Bronchial epithelial cell (primary cell): ENCODE data around the gene CORO7. TPM values are rescaled to one million over a fixed set of nuclear protein-coding genes. Genes with fewer than 3 reads are reported as not detected.
A peak's percentile ranks its signal among the peaks of the same experiment; 100 is the strongest.

Experiments
- DNase-seq: peaks from one replicate; pipeline ENCODE4 v3.0.0-alpha.2; 2010; ENCODE audit warnings: low read depth
- FAIRE-seq: peaks from 2 replicates; lab custom pipeline; 2011; peaks lifted over from hg19 to GRCh38; lab: Jason Lieb, UNC
- H3K27me3 ChIP-seq: 2 replicates; pipeline ENCODE4 v1.5.1; 2011; ENCODE audit warnings: low read length; ENCODE audit not compliant: control insufficient read depth, insufficient read depth
- H3K36me3 ChIP-seq: 2 replicates; pipeline ENCODE4 v1.5.1; 2011; ENCODE audit warnings: low read length; ENCODE audit not compliant: control insufficient read depth, insufficient read depth
- H3K4me3 ChIP-seq: 2 replicates; pipeline ENCODE4 v1.5.1; 2011; ENCODE audit warnings: mild to moderate bottlenecking, low read depth, low read length, control low read depth
- CTCF ChIP-seq: IDR thresholded peaks from 2 replicates; pipeline ENCODE4 v1.5.1; 2011; ENCODE audit warnings: mild to moderate bottlenecking, moderate library complexity, low read length, control low read depth, inconsistent platforms; ENCODE audit not compliant: insufficient read depth, severe bottlenecking
- total RNA-seq: library from RNA; depleted of rRNA; stranded (reverse); fragments of >200 nt; gene quantifications from 2 replicates; pipeline ENCODE4 v1.2.1, GENCODE V29; 2014

CORO7 gene
- total RNA-seq, 1 donor from 2014 or later: 7.6 TPM

- FAIRE-seq (no peak), DNase-seq (no peak)
- H3K4me3 ChIP-seq: no peak overlapping the region
- TF ChIP-seq CTCF: no peak
- H3K36me3 ChIP-seq: peaks cover 21% of the 10 kb centered on the region
- H3K27me3 ChIP-seq: no peaks in the 10 kb centered on the region
Measured at GRCh38 chr16:4408323-4408690, 8.1 kb downstream of the CORO7 start.

GRCh38 chr16:4407543-4408322 is 8.7 kb downstream of the CORO7 start:
- DNase-seq (no peak), FAIRE-seq (no peak)
- no peak for TF ChIP-seq CTCF
- Histone ChIP-seq H3K27me3 (no peaks in the 10 kb centered on the region), H3K36me3 (peaks cover 20% of the 10 kb centered on the region), H3K4me3 (no peak overlapping the region)

GRCh38 chr16:4404967-4405696 is 11.3 kb downstream of the CORO7 start:
- H3K36me3 ChIP-seq: peaks cover 19% of the 10 kb centered on the region
- FAIRE-seq: no peak
- H3K4me3 ChIP-seq: no peak overlapping the region
- no peaks in the 10 kb centered on the region for H3K27me3 ChIP-seq
- no peak for DNase-seq
- no peak for TF ChIP-seq CTCF

- peak; percentile 43 for DNase-seq
Measured at GRCh38 chr16:4404247-4404966, 12.0 kb downstream of the CORO7 start.

More at GRCh38 chr16:4404247-4404966, 12.0 kb downstream of the CORO7 start:
- peak; percentile 85 for TF ChIP-seq CTCF
- Histone ChIP-seq H3K27me3 (no peaks in the 10 kb centered on the region), H3K36me3 (peaks cover 17% of the 10 kb centered on the region), H3K4me3 (no peak overlapping the region)
- no peak for FAIRE-seq
